ENCODE data around the gene GALNT18. TPM values are rescaled to one million over a fixed set of nuclear protein-coding genes. Genes with fewer than 3 reads are reported as not detected.
"Not testable (repeated sequence)": the region's sequence is repeated elsewhere in the genome, so short reads cannot be mapped to it uniquely, and the experiment has no call there.

GALNT18 gene
- total RNA-seq, 2 experiments from 2014 or later: 6.8 to 7.4 TPM

DNA sequence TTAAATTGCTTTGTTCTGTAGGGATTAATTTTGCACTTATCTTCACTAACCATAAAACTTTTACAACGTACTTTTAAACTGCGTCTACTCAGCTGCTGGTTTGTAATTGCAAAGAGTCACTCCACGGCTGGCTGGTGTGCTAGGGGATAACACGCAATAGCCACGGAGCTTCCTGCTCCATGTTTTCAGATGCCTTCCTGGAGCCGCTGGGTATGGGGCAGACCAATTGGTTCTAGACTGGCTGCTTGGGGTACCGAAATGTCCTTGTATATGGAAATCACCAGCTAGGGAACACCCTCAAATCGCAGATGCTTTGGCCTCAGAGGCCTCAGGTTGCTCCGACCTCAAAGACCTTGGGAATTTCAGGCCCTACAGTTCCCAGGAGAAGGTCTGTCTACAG is 265.0 kb downstream of the GALNT18 start:
- Mint-ChIP-seq H3K27me3 (peaks cover 17% of the 10 kb centered on the region), H3K9me3 (no peaks in the 10 kb centered on the region), H3K4me1 (ENCODE audit: low read depth) (no peaks in the 10 kb centered on the region), H3K27ac (no peak overlapping the region), H3K4me3 (no peak overlapping the region), H3K36me3 (ENCODE audit: low read depth) (no peaks in the 10 kb centered on the region)
- intact Hi-C loops (cut with micrococcal nuclease): no loop called here
- TF ChIP-seq, protein P1, sequence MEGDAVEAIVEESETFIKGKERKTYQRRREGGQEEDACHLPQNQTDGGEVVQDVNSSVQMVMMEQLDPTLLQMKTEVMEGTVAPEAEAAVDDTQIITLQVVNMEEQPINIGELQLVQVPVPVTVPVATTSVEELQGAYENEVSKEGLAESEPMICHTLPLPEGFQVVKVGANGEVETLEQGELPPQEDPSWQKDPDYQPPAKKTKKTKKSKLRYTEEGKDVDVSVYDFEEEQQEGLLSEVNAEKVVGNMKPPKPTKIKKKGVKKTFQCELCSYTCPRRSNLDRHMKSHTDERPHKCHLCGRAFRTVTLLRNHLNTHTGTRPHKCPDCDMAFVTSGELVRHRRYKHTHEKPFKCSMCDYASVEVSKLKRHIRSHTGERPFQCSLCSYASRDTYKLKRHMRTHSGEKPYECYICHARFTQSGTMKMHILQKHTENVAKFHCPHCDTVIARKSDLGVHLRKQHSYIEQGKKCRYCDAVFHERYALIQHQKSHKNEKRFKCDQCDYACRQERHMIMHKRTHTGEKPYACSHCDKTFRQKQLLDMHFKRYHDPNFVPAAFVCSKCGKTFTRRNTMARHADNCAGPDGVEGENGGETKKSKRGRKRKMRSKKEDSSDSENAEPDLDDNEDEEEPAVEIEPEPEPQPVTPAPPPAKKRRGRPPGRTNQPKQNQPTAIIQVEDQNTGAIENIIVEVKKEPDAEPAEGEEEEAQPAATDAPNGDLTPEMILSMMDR (IDR thresholded peaks at IDR 0.05): no peak
- ChIA-PET CTCF (no interaction called here), POLR2A (no interaction called here)
- DNase-seq (no peak), ATAC-seq (no peak)

DNA sequence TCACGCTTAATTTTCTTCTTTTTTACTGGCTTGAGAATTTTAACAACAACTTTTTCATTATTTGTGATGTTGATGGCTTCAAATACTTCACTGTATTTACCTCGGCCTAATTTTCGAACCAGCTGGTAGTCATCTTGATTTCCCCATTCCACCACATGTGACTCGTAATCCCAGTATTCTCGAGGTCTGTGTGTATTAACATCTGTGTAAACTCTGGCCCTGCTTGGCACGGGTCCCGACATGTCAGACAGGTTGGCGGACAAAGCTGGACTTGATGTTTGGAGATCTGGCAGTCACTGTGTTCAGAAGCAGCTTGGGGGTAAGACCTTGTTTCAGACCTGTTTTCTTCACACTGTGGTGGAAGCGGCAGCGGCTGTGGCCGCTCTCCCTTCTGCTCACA is 268.9 kb downstream of the GALNT18 start, which contains the start of gene CSNK2A3:
CSNK2A3 (minus strand) TSS at position 373 of the 400 bp plus-strand sequence; CDS start at position 242, 131 bp downstream.
- H3K27me3 Mint-ChIP-seq: peaks cover 11% of the 10 kb centered on the region
- DNase-seq; H3K4me1 Mint-ChIP-seq (ENCODE audit: low read depth); H3K27ac Mint-ChIP-seq; H3K9me3 Mint-ChIP-seq; ATAC-seq; intact Hi-C loops (cut with micrococcal nuclease); POLR2A ChIA-PET; H3K36me3 Mint-ChIP-seq (ENCODE audit: low read depth); CTCF ChIA-PET; H3K4me3 Mint-ChIP-seq: not testable (repeated sequence)

DNA sequence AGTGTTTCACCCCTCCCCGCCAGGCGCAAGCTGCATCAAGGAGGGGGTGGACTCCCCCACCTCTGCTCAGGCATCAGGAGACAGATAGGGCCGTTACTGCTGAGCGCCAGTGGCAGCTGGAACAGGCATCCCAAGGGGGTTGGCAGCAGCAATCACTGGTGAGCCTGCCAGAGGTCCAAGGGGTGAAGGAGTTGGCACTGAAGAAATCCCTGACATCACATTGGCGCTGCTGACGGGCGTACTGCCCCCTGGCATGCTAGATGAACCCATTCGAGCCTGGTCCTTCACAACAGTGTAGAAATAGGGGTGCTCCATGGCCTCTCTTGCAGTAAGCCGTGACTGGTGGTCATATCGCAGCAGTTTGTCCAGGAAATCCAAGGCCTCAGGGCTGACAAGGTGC is 270.0 kb downstream of the GALNT18 start:
- ATAC-seq; H3K36me3 Mint-ChIP-seq (ENCODE audit: low read depth); H3K4me3 Mint-ChIP-seq; CTCF ChIA-PET; H3K27ac Mint-ChIP-seq; H3K27me3 Mint-ChIP-seq; H3K4me1 Mint-ChIP-seq (ENCODE audit: low read depth); H3K9me3 Mint-ChIP-seq; POLR2A ChIA-PET; DNase-seq; intact Hi-C loops (cut with micrococcal nuclease): not testable (repeated sequence)

DNA sequence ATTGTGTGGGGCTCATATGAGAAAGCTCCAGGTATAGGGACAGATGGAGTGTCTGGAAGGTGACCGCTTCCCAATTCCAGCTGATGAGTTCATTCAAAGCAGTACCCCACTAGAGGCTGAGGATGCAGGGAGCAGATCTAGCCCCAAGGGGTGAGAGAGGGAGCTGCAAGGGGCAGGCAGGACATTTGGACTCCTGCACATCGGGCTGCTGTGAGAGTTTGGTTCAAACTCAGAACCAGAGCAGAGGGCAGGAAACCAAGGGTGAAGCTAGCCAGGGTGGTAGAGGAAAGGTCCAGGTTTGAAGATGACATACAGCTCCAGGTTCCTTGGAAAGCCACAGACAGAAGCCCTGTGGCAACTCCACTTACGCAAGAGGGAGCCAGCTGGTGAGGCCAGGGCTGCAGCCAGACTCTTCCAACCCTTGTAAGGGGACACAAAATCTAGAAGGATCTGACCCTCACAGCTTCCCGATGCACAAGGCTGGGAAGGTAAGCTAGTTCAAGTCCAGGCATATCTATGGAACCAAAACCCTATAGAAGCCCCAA is 270.7 kb downstream of the GALNT18 start:
- ChIA-PET CTCF (no interaction called here), POLR2A (no interaction called here)
- no peaks in the 10 kb centered on the region for H3K9me3 Mint-ChIP-seq
- intact Hi-C loops (cut with micrococcal nuclease): no loop called here
- H3K4me3 Mint-ChIP-seq: no peak overlapping the region
- TF ChIP-seq, protein P1 (IDR thresholded peaks at IDR 0.05): no peak
- H3K36me3 Mint-ChIP-seq (ENCODE audit: low read depth): no peaks in the 10 kb centered on the region
- no peak for DNase-seq
- H3K27me3 Mint-ChIP-seq: peaks cover 7% of the 10 kb centered on the region
- no peak for ATAC-seq
- no peaks in the 10 kb centered on the region for H3K4me1 Mint-ChIP-seq (ENCODE audit: low read depth)
- no peak overlapping the region for H3K27ac Mint-ChIP-seq

DNA sequence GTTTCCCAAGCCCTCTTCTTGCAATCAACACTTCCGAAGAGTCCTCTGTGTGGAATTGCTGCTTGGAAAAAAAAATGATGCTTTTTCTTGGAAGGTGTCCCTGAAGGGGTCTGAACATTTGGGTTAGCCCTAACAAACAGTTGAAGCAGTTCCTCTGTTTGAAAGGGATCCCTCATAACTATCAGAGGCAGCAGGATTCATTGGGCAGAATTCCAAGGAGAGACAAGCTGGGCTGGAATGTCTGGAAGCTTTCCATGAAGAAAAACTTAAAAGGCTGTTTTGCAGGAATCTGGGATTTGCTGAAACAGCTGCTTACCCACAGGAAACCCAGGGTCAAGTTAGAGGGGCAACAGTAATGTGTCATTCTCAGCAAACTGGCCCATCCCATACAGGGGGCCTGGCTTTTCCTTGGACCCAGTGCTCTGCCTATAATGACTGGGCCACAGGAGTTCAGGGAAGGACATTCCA is 271.9 kb downstream of the GALNT18 start:
- ATAC-seq (no peak), DNase-seq (no peak)
- intact Hi-C loops (cut with micrococcal nuclease): no loop called here
- TF ChIP-seq, protein P1 (IDR thresholded peaks at IDR 0.05): no peak
- peaks cover 6% of the 10 kb centered on the region for H3K27me3 Mint-ChIP-seq
- no peaks in the 10 kb centered on the region for H3K36me3 Mint-ChIP-seq (ENCODE audit: low read depth)
- H3K4me1 Mint-ChIP-seq (ENCODE audit: low read depth): no peaks in the 10 kb centered on the region
- POLR2A ChIA-PET: no interaction called here
- H3K9me3 Mint-ChIP-seq: no peaks in the 10 kb centered on the region
- no peak overlapping the region for H3K27ac Mint-ChIP-seq
- CTCF ChIA-PET: no interaction called here
- no peak overlapping the region for H3K4me3 Mint-ChIP-seq

DNA sequence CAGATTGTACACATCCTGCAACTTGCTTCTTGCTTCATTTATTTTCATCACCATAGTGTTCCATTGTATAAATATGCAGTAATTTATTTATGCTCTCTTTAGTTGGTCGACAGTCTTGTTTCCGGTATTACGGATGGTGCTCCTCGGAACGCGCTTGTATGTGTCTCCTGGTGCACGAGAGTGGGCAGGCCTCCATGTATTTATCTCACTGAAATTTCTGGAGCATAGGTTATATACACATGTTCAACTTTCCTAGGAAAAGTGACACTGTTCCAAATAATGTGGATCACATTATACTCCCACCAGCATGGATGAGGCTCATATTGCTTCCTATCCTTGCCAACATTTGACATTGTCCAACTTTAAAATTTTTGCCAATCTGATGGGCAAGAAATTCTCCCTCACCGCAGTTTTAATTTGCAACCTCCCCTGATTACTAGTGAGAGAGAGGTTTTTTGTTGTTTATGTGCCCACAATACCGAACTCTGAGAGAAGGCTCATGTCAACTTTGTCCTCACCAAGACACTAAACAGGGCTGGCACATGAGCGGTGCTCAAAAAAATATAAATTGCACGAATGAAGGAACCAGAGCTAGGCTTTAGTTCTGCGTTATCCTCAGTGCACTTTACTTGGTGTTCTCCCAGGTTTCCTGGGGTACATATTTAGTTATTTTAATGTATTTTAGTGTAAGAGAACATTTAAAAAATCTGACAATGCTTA is 272.5 kb downstream of the GALNT18 start:
- no peak for DNase-seq
- H3K4me3 Mint-ChIP-seq: no peak overlapping the region
- H3K27me3 Mint-ChIP-seq: peaks cover 3% of the 10 kb centered on the region
- no peaks in the 10 kb centered on the region for H3K36me3 Mint-ChIP-seq (ENCODE audit: low read depth)
- ATAC-seq: no peak
- POLR2A ChIA-PET: no interaction called here
- intact Hi-C loops (cut with micrococcal nuclease): no loop called here
- TF ChIP-seq, protein P1 (IDR thresholded peaks at IDR 0.05): no peak
- CTCF ChIA-PET: no interaction called here
- H3K27ac Mint-ChIP-seq: no peak overlapping the region
- H3K9me3 Mint-ChIP-seq: no peaks in the 10 kb centered on the region
- no peaks in the 10 kb centered on the region for H3K4me1 Mint-ChIP-seq (ENCODE audit: low read depth)
